GM19238 (cell line): Measurements from ENCODE around the gene C19orf81.

Experiments
- DNase-seq: peaks from one replicate; pipeline ENCODE4 v3.0.0; 2011; ENCODE audit warnings: low spot score; ENCODE audit not compliant: insufficient read length

C19orf81 gene

DNA sequence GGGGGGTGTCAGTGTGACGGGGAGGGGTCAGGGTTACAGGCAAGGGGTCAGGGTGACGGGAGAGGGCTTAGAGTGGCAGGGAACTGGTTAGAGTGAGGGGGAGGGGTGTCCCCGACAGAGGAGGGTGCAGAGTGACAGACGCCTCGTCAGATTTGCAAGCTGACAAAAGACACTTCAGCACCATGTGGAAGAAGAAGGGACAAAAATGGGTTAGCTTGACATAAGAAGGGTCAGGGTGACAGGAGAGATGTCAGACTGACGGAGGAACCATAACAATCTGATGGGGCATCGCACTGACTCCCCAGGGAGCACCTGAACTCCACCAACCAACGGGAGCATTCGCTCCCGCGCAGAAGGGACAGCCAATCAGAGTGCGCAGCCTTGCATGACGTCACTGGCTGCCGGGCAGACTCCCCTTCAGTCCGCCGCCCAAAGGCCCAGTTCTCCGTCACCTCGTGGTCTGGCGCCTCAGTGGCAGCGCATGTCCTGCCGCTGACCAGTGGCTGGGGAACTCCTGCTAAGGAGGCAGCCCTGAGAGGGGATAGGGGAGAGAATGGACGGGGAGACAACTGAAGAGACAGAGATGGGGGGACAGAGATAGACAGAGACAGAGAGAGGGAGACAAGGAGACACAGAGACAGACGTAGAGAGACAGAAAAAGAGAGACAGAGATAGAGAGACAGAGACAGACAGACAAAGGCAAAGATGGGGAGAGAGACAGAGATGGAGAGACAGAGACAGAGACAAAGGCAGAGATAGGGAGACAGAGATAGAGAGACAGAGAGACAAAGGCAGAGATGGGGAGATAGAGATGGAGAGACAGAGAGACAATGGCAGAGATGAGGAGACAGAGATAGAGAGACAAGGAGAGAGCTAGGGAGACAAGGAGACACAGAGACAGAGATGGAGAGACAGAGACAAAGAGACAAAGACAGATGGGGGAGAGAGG, 30.2 kb downstream of the C19orf81 start:
- peak; percentile 96 for DNase-seq

DNA sequence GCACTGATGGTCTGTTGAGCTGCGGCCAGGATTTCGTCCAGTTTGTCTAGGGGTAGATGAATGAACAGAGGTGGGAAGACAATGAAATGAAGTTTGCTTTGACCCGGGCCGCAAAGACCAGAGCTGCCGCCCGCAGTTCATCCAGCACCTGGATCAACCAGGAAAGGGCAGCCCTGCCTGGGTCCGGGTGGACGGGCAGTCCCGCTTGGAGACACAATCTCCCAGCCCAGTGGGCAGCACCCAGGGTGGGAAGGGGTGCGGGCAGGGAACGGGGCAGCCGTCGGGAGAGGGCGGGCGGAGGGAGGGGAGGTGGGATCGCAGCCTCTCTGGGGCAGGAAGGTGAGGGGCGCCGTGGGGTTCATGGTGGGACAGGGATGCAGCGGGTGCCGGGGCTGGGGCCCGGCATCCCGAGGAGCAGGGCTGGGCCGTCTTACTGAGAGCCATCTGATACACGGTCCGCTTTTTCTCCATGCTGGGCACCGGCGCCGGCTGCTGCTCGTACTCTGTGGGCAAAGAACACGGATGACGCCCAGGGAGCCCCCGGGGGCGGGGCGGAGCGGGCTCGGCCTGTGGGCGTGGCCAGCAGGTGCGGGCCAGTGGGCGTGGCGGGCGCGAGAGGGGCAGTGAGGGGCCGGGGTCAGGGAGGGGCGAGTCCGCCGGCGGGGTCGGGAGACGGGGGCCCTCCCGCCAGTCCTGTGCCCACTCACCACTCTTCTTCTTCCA, 37.2 kb downstream of the C19orf81 start:
- no peak for DNase-seq

DNA sequence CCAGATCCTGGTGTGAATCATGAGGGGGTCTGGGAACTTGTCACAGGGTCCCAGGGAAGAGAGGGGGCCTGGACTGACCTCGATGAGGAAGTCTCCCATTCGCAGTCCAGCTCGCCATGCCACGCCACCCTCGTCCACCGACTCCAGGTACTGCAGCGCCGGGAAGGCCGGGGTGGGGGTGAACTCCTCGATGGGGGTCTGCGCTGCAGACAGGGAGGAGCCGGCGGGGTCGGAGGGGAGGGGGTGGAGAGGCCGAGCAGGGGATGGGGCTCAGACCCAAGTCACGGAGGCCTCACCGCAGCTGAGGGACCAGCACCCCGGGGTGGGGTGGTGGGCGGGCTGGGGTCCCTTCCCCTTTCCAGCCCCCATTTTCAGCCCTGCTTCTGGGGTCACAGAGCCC, 39.5 kb downstream of the C19orf81 start:
- no peak for DNase-seq

DNA sequence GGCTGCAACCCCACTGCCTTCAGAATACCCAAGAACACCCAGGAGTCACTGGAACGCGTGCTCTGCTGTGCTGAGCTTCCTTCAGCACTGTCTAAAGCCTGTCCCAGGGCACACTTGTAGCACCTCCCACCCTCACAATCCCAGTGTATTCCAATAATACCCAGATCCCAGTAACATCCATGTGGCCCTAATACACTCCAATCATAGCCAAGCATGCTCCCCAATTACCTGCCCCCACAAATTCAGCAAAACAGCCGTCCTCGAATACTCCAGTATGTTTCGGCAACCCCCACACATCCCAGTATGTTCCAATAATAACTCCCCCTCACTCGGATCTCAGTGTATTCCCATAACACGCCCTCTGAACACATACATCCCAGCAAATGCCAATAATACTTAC, 41.2 kb downstream of the C19orf81 start:
- DNase-seq = no peak

DNA sequence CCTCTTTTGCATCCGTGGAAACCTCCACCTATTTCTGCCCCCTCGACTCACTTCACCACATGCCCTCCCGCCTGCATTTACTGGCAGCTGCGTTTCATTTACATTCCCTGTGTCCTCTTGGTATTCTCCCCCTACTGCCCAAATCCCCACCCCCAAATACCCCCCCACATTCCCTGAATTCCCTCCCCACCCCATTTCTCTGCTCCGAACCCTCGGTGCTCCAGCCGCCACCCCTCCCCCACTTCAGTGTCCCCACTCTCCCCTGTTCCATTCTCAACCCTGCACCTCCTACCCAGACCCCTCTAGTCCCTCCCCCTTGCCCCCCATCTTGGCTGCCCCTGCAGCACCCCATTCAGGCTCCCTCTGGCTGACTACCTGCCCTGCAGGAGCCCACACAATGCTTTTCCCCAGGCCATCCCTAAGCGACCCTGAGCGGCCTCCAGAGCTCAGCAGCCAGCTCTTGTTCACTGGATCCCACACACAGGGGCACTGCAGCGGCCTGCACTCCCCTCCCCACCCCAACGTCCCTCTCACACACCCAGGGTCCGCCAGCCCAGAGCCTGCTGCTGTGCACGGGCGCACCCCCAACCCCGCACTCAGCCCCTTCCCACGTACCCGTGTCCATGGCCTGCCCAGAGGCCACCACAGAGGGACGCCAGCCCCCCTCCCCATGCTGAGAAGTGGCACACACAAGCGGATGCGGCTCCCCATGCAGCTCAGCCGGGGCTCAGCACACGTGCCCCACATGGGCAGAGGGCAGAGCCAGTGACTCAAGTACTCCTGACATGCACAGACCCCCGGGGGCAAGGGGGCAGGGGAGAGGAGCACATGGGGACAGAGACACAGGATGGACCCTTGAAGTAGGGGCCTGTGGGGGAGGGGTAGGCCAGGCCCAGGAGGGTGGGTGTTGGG, 44.1 kb downstream of the C19orf81 start:
- DNase-seq = no peak

DNA sequence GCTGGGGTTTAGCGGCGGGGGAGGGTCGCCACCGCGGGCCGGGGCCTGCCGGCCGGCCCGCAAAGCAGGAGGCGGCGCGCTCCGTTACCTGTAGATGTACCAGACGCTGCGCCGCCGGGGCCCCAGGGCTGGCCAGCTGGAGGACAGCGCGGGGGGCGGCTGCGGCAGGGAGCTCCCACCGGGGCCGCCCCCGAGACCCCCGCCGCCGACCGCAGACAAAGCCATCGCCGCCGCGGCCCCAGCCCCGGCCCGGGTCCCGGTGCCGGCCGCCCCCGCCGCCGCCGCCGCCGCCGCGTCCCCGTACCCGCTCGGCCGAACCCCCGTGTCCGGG, 45.5 kb downstream of the C19orf81 start:
- DNase-seq = no peak

DNA sequence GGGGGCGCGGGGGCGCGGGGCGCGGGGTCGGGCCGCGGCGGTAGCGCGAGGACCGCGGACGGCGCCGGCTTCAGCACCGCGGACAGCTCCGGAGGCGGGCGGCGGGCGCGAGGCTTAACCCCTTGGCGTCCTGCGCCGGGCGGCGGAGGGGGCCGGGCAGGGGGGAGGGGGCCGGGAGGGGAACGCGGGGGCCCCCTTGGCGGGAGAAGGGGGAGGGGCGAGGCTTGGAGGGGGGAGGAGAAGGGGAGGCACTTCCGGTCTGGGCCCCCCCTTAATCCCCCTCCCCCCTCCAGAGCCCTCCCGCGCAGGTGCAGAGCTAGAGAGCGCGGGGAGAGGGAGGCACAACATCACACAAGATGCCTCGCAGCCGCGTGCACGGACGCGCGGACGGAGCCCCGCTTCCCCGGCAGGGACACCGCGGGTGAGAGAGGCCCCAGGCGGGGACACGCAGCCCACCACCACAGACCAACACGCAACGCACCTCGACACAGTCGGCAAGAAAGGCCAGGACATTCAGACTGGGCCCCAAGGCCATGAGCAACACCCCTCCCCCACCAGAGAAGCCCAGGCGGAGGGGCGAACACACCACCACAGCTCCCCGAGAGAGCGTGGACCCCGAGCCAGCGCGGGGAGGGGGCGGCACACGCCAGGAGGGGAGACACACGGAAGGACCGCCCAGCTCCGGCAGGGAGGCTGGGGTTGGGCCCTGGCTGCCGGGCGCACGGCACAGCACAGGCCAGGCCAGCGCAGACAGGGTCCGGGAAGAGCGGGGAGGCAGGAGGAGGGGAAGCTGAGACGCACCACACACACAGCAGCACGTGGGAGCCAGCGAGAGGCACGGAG, 46.2 kb downstream of the C19orf81 start:
- peak; percentile 48 for DNase-seq

DNA sequence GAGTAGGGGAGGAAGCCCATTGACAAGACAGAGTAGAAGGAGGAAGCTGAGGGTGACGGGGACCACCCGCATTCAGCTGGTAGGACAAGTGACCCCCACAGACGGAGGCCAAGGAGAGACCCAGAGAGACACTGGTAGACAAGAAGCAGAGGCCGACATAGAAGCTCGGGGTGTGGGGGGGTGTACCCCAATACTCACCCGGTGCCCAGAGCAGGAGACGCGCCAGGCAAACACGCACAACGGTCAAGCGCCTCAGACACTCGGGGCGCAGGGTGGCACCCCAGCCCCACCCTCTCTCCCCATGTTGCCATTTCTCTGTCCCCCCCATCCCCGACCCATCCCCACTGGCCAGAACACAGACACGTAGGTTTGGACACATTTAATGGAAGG, 46.8 kb downstream of the C19orf81 start:
- DNase-seq = no peak

DNA sequence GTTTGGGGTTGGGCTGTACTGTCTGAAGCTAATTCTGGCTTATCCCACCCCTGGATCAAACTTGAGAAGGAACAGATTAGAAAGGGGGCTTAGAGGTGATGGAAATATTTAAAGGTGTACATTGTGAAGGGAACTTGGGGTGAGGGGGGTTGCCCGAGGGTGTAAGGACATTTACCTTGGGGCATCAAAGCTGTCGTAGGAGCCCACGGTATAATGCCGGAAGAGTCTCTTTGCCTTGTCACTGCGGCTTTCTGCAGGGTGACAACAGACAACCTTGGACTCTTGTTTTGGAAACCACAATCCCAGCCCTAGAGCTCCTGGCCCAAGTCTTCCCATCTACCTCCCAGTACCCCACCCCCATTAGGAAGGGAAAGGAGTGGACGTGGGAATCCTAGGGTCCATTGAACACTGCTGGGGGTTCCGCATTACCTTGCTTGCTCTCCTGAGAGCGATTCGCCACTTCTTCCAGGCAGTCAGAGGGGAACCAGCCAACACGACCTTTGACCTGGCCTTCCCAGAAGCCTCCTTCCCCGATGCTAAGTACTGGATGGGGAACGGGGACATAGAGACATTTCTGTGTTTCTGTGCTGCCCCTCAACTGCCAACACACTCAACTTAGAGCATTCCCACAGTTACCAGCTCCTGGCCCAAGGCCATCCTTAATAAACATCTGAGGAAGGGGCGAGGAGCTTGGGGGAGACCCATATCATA, 48.3 kb downstream of the C19orf81 start:
- DNase-seq = no peak

DNA sequence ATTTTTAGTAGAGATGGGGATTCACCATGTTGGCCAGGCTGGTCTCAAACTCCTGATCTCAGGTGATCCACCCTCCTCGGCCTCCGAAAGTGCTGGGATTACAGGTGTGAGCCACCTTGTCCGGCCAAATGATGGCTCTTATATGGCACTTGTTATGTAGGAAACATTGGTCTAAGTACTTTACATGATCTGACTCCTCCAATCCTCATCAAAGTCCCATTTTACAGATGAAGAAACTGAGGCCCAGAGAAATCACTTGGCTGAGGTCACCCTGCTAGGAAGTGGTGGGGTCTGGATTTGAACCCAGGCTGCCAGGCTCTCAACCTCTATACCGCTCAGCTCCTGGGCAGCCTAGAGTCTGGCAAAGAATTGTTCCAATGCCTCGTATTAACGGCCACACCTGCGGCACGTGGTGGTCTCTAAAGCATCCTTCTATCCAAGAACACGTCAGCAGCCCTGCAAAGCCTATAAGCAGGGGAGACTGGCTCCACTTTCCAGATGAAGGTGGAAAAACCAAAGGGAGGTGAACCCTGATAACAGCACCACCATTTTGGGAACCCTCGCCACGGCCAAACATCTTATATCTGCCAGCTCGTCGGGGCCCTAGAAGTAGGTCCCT, 52.2 kb downstream of the C19orf81 start:
- DNase-seq = no peak

DNA sequence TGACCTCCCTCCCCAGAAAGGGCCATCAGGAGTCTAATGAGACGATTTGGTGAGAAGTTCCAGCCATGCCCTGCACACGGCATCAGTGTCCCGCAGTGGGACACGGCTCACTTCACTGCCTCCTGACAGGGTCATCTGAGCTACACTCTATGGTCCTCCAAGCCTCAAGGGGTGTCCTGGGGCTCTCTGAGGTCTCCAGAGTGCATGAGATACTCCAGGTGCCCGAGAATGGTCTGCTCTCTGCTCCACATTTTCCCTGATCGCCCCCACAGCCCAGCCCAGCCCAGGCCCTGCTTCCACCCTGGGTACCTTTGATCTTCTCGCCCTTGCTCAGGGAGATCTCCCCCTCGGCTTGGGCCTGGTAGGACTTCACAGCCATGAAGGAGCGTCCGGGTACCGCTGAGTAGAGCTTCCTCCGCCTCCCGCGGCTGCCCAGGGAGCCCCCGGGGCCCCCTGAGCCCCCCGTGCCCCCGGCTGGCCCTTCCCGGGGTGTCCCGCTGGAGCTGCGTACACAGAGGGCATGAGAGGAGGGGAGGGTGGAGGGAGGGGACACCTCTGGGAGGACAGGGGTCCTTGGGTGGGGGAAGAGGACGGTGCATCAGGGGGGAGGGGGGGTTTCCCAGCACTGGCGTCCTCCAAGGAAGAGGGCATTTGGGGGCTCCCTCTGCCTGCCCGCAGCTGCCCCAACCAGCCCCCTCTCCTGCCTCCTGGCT, 53.1 kb downstream of the C19orf81 start:
- DNase-seq = no peak

DNA sequence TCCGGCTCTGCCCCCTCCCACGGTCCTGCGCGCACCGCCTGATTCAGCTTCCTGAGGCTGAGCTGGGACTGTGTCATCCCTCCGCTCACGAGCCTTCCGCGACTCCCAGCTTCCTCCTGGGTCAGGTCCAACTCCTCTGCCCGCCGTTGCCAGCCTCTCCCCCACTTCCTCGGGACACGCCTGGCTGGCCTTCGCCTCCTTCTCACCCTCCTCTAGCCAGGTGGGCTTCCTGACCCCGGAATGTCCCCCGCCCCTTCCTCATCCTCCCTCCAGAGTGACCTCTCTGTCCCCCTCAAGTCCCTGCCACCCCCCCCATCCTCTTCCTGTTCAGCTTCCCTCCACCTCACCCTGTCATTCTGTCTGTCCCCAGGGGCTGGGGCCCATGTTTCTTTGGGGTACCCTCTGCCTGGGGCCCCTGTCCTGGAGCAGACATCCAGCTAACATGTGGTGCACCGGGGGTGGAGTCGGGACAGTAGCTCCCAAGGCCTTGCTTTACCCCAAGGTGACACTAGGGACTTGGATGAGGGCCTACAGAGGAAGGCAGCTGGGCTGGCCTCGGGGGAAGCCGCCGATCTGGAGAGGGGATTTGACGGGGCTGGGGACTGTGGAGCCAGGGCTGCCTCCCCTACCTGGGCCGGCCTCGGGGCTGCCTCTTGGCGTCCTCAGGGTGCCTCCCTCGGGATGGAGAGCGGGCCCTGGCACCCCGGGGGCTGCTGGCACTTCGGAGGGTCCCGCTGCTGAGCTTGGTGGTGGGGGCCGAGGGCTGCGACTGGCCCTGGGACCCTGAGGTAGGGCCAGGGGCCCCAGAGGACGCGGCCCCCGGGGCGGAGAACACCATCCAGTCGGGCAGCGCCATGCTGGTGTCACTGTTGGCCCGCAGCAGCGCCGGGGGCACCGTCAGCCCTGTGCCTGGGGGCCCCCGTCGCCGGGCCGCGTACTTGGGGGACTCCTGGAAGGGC, 53.9 kb downstream of the C19orf81 start:
- DNase-seq = no peak

DNA sequence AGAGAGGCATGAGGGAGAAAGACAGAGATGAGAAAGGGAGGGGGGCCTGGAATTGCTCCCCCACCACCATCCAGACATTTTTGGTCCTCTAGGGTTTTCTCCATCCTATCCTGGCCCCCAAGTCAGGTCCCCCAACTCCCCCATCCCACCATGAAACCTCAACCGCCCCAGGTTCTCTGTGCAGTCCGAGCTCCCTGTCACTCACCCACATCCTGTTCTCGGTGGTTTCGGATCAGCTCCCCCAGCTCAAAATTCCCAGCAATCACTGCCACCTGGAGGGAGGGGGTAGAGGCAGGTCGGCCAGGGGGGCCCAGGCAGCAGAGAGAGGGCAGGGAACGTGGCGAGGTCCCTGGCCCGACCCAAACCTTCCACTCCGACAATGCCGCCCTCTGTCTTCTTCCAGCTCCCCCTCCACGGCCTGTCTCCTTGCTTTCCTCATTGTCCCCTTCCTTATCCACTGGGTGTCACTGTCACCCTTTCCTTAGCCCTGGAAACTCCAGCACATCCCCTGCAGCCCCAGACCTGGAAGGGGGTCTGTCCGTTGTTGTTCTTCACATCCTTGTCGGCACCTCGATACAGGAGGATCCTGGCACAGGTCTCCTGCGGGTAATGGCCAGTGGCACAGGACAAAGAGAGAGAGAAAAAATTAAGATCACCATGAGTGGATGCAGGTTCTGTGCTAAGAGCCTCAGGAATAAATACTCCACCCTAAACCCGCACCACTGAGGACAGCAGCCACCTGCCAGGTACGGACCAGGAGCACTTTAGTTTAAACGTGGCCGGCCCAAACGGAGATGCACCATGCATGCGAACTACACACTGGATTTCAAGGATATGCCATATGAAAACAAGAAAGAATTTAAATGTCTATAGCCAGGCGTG, 54.9 kb downstream of the C19orf81 start:
- no peak for DNase-seq

DNA sequence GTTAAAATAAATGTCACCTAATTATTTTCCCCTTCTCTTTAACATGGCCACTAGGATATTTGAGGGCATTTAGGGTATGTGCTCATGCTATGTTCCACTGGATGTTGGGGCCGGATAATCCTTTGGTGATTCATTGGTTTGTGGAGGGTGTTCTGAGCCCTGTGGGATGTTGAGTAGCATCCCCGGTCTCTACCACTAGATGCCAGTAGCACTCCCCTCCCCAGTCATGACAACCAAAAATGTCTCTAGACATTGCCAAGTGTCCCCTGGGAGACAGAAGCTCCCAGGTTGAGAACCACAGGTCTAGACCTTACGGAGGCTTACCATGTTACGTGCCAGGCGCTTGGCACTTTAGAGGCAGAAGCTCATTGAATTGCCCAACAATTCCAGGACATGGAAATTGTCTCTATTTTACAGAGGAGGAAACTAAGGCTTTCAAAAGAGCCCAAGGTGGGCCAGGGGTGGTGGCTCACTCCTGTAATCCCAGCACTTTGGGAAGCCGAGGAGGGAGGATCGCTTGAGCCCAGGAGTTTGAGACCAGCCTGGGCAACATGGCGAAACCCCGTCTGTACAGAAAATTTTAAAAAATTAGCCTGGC, 56.3 kb downstream of the C19orf81 start:
- DNase-seq = peak; percentile 72

DNA sequence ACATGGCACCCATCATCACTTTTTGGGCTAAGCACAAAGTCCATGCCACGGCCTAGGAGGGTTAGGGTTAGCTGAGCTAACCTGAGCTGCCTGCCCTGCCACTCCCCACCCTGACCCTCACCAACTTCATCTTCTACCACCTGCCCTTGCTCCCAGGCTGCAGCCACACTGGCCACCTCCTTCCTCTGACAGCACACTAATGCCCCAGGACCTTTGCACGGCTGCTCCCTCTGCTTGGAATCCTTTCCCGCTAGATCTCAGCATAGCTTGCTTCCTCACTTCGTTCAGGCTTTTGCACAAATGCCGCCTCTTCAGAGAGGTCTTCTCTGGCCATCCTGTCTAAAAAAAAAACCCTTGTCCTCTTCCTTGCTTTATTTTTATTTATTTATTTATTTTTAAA, 57.1 kb downstream of the C19orf81 start:
- no peak for DNase-seq

DNA sequence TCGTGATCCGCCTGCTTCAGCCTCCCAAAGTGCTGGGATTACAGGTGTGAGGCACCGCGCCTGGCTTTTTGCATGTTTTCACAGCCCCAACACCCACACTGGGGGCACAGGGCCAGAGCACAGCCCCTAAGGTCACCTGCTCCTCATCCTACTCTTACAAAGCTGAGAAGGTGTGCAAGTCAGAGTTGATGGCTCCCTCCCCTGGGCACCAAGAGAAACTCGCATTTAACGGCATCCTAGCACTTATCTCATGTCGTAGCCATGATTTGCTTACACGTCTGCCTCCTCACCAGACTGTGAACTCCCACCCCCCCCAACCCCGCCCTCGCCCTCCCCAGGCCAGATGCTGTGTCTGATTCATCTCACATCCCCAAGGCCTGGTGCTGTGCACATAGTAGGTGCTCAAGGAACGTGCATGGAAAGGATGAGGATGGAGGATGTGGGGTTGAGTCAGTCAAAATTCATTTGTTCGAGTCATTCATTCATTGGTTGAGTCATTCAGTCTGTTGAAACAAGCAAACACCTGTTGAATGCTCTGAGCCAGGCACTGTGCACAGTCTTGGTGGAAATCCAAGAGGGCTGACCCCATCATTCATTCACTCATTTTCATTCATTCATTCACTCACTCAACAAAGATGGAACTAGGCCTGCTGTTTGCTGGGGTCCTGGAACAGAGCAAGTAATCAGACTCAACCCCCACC, 59.1 kb downstream of the C19orf81 start:
- DNase-seq = no peak
